ENCODE results near the gene BPIFA1. TPM values are rescaled to one million over a fixed set of nuclear protein-coding genes. Genes with fewer than 3 reads are reported as not detected.

The BPIFA1 gene
- total and polyA plus RNA-seq, 2 experiments from 2014 or later = not detected

- Mint-ChIP-seq H3K27me3 (ENCODE audit: insufficient read depth, low read depth, poor library complexity) (peaks cover 2% of the 10 kb centered on the region), H3K36me3 (ENCODE audit: low read depth) (no peaks in the 10 kb centered on the region; the same call in 2 of the 3 replicates), H3K27ac (no peak overlapping the region), H3K4me1 (no peaks in the 10 kb centered on the region), H3K9me3 (no peaks in the 10 kb centered on the region), H3K4me3 (no peak overlapping the region)
- Histone ChIP-seq H3K36me3 (ENCODE audit: insufficient read depth) (no peaks in the 10 kb centered on the region), H3K9me2 (ENCODE audit: insufficient read depth) (no peaks in the 10 kb centered on the region; the same call in 1 of the 2 replicates), H3K4me1 (ENCODE audit: insufficient read depth) (no peaks in the 10 kb centered on the region), H3K79me2 (replicated peaks; ENCODE audit: insufficient read depth) (no peaks in the 10 kb centered on the region), H3F3A (replicated peaks; ENCODE audit: low read depth) (no peaks in the 10 kb centered on the region), H2AFZ (no peak overlapping the region), H3K4me3 (no peak overlapping the region), H3K4me2 (no peak overlapping the region), H3K27ac (ENCODE audit: low read depth) (no peak overlapping the region), H4K20me1 (replicated peaks; ENCODE audit: insufficient read depth) (no peaks in the 10 kb centered on the region), H3K27me3 (ENCODE audit: insufficient read depth) (no peaks in the 10 kb centered on the region)
- ATAC-seq = no peak
- no peak for DNase-seq (ENCODE audit: low spot score)
- no peak for TF ChIP-seq ZNF331 (CRISPR knock-in tag; IDR thresholded peaks at IDR 0.05; ENCODE audit: low read depth)
- no peak for TF ChIP-seq EZH2 (IDR thresholded peaks at IDR 0.05; ENCODE audit: low read depth, unreplicated experiment)
- no peak for TF ChIP-seq POLR2AphosphoS5 (IDR thresholded peaks at IDR 0.05; ENCODE audit: low read depth)
- TF ChIP-seq CTCF (conservative IDR thresholded peaks at IDR 0.05; ENCODE audit: low read depth in 2 of 2) = no peak
- no peak for TF ChIP-seq NANOG (IDR thresholded peaks at IDR 0.05; ENCODE audit: borderline replicate concordance)
- TF ChIP-seq REST (IDR thresholded peaks at IDR 0.05; ENCODE audit: unreplicated experiment) = no peak
- no peak for TF ChIP-seq ZNF114 (CRISPR knock-in tag; IDR thresholded peaks at IDR 0.05)
- TF ChIP-seq CREB1 (CRISPR knock-in tag; IDR thresholded peaks at IDR 0.05; ENCODE audit: low read depth) = no peak
- no peak for TF ChIP-seq EZH2phosphoT487 (IDR thresholded peaks at IDR 0.05; ENCODE audit: unreplicated experiment)
- TF ChIP-seq ZNF462 (CRISPR knock-in tag; IDR thresholded peaks at IDR 0.05) = no peak
Measured at GRCh38 chr20:33237989-33238388, 2.2 kb downstream of the BPIFA1 start.

Data from GM23338 (cell line).